Measurements from ENCODE around the gene NCOA1.

DNA sequence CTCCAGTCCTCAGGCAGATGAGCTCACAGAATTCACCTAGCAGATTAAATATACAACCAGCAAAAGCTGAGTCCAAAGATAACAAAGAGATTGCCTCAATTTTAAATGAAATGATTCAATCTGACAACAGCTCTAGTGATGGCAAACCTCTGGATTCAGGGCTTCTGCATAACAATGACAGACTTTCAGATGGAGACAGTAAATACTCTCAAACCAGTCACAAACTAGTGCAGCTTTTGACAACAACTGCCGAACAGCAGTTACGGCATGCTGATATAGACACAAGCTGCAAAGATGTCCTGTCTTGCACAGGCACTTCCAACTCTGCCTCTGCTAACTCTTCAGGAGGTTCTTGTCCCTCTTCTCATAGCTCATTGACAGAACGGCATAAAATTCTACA lies 216.1 kb downstream of the NCOA1 start:
- TF ChIP-seq POLR2A (IDR thresholded peaks at IDR 0.05; ENCODE audit: low read length) (no peak), GATA1 (IDR thresholded peaks at IDR 0.05; ENCODE audit: low read depth, low read length) (no peak)
